Midbrain (tissue), 1 donor: ENCODE data around the gene CTSD.
A peak's percentile ranks its signal among the peaks of the same experiment; 100 is the strongest.

ENCODE experiments used
- DNase-seq: peaks from one replicate; lab custom pipeline; 2025; lab: John Stamatoyannopoulos, UW

CTSD gene

DNA sequence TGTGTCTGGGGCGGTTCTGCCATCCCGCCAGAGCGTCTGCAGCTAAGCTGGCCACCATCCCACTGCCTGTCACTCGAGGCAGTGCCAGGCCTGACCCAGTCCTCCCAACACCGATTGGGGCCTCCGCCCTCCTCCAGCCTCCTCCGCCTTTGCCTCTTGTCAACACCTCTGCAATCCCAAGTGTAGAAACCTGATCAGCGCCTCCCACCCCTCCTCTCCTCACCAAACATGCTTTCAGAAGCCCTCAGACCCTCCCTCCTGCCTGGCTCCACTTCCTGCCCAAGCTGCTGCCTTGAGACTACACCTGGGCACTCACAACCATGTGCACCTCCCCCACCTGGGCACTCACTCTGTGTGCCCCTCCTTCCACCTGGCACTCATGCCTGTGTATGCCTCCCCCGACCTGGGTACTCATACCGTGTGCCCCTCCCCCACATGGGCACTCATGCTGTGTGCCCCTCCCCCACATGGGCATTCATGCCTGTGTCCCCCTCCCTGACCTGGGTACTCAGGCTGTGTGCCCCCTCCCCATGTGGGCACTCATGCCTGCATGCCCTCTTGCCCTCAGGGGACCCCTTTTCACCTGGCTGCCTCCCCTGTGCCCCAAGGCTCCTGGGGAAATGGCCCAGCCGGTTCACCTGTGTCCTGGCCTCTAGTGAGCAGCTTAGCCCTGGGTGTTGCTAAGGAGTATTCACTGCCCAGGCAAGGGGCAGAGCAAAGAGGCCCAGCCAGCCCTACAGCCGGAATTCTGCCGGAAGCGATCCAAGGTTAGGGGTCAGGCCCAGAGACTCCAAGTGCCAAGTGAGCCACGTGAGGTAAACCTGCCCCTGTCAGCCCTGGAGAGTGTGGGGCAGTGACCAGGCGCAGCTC, 7.8 kb downstream of the CTSD start:
- no peak for DNase-seq

DNA sequence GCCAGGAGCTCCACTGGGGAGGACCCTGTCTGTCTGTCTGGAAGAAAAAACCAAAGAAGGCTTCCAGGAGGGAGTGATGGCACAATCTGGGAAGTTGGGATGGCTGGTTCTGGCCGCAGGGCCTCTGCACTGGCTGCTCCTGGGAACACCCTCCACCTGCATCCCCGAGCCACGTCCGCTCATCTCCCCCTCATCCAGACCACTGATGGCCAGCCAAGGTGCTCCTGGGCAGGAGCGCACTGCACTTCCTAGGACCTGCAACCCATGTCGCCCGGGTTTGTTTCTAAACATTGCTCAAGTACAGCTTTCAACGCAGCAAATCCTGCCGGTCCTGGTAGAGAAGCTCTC, 8.4 kb downstream of the CTSD start:
- no peak for DNase-seq

DNA sequence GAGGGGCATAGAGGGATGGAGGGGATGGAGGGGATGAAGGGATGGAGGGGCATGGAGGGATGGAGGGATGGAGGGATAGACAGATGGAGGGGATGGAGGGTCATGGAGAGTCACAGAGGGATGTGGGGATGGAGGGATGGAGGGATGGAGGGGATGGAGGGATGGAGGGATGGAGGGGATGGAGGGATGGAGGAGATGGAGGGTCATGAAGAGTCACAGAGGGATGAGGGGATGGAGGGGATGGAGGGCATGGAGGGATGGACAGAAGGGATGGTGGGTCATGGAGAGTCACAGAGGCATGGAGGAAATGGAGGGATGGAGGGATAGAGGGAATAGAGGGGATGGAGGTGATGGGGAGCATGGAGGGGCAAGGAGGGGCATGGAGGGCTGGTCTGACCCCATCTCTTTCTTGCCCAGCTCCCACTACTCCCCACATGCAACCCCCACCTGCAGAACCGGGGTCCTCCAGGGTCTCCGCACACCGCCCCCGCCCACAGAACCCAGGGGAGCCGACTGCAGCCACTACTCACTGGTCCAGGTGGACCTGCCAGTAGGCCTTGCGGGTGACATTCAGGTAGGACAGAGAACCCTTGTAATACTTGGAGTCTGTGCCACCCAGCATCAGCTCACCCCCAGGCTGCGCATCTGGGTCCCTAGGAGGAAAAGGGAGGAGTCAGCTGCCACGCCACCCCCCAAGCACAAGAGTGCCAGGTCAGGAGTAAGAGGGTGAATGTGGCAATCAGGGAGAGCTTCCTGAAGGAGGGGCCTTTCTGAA, 9.2 kb downstream of the CTSD start:
- no peak for DNase-seq

DNA sequence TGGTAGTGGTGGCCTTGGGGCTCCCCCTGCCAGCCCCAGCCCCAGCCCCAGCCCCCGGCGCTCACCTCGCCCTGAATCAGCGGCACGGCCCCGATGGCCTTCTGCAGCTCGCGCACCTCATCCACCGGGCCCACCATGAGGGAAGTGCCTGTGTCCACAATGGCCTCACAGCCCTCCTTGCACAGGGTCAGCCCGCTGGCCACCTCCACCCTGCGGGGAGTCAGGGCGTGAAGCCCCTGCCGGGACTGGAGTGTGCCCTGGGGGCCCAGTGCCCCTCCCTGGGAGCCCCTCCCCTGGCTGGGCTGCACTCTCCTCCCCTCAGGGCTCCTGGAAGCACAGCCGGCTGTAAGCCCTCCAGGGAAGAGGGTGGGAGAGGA, 9.8 kb downstream of the CTSD start:
- DNase-seq, result no peak

DNA sequence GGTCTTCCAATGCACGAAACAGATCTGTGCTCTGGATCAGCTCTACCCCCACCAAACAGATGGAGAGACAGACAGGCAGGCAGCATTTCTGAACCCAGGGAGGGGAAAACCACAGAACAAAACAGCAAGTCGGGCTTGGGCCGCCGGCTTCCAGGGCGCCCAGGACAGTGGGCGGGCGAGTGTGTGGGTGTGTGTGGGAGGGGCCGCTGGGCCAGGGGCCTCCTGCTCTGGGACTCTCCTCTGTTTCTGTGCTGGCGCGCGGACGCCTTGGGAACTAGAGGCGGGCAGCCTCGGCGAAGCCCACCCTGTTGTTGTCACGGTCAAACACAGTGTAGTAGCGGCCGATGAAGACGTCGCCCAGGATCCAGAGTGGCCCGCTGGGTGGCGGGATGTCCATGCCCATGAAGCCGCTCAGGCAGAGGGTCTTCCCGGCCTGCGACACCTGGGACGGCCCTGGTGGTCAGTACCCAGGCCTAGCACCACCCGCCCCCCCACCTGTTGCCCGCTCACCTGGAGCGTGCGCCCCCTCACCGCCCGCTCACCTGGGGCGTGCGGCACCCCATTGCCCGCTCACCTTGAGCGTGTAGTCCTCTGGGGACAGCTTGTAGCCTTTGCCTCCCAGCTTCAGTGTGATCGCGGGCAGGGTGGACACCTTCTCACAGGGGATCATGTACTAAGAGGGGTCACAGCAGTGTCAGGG, 10.3 kb downstream of the CTSD start:
- DNase-seq, result no peak

DNA sequence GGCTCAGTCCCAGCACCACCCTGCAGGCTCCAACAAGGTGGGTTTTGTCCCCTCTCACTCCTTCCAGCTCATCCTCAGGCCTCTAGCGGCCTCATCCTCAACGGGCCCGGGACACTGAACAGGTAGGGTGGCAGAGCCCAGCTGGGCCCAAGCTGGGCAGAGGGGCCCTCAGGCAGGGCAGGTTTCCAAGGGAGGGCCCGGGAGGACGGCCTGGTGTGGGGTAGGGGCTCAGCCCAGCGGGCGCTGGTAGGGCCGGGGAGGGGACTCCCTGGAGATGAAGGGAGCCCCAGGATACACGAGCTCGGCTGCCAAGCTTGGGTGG, 10.9 kb downstream of the CTSD start:
- no peak for DNase-seq

DNA sequence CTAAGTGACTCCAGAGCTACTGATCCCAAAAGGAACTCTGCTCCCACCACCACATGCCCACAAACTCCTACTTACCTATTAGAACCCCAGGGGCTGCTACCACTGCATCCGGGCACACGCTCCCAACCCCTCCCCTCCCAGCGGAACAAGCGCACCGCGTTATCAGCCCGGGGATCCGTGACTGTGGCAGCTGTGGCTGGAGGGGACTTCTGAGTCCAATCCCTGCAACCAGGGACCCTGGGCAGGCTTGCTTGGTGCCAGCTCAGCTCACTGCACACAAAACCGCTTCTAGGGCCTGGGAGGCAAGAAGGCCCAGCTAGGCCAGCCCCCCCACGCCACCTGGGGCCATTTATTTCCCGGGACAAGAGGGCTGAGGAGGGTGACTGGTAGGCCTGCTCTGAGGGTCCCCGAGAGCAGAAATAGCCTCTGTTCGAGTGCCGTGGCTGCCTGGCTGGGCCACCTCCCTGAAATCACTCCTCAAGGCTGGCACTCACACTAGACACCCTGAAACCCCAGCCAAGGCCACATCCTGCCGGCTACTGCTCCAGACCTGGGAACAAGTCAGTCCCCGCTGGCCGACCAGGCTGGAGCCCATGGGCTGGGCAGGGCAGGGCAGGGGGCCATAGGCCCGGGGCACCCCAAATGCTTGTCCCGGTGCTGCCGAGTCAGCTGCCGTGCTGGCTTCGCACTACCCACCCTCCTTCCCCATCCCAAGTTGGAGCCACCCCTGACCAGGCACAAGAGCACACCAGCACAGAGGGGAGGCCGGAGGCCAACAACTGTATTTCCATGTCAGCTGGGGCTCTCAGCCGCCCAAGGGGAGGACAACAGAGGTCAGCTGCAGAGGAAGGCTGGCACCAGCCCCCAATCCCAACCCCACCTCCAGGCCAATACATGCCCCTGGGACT, 11.5 kb downstream of the CTSD start:
- DNase-seq, result no peak

DNA sequence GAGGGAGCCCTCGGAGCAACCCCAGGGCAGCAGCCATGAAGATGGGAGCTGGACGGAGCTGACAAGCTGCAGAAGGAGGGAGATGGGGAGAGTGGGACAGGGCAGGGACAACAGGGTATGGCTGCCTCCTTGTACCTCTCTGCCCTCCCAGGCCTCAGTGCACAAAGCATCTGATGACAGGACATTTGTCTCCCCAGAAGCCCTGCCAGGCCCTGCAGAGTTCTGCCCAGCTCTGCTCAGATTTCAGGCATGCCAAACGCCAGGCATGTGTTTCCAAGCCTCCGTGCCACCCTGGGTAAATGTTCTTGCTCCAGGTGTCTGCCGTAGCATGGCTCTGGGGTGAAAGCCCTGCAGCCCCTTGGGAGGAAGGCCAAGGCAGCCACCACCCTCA, 12.2 kb downstream of the CTSD start:
- no peak for DNase-seq

DNA sequence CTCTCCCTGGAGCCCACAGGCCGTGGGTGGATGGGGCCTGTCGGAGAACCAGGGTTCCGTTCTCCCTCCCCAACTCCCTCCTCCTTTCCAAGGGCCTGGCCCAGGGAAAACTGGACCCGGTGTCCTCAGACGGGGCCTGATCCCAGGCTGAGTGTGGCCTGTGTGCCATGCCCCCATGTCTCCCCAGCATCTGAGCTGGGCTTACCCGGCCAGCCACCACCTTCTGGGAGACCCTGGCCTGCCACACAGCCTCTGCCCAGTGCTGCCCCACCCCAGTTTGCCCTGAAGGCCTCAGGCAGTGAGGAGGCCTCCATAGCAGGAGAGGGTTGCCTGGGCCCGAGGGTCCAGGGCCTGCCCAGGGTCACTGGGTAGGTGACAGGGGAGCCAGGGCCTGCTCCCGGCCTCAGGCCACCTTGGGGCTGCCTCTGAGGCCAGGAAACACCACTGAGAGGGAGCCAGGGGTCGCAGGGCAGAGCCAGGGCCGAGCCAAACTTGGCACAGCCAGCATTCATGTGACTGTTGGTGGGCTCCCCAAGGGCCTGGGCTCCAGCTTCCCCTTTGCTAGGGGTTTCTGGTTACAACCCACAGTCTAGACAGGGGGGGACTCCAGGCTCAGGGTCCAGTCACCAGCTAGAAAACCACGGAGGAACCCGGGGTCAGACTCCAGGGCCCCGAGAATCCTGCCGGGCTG, 12.7 kb downstream of the CTSD start:
- no peak for DNase-seq

DNA sequence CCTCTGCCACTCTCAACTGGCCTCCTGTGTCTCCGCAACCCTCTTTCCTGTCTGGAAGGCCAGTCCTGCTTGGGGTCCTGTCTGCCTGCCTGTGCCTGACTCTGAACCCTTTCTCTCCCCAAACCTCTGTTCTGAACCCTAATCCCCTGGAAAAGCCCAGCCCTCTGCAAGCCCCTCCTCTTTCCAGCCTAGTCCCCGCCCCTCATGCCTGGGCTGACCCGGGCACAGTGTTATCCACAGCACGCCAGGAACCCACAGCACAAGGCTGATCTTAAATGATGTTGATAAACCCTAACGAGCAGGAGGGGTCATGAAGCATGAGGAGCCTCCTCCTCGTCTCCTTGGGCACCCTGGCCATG, 13.3 kb downstream of the CTSD start, which contains the start of gene IFITM10:
TSS of gene IFITM10 (minus strand) at position 115 of the 359 bp plus-strand sequence. CDS start 153 bp downstream, outside the sequence.
- no peak for DNase-seq

DNA sequence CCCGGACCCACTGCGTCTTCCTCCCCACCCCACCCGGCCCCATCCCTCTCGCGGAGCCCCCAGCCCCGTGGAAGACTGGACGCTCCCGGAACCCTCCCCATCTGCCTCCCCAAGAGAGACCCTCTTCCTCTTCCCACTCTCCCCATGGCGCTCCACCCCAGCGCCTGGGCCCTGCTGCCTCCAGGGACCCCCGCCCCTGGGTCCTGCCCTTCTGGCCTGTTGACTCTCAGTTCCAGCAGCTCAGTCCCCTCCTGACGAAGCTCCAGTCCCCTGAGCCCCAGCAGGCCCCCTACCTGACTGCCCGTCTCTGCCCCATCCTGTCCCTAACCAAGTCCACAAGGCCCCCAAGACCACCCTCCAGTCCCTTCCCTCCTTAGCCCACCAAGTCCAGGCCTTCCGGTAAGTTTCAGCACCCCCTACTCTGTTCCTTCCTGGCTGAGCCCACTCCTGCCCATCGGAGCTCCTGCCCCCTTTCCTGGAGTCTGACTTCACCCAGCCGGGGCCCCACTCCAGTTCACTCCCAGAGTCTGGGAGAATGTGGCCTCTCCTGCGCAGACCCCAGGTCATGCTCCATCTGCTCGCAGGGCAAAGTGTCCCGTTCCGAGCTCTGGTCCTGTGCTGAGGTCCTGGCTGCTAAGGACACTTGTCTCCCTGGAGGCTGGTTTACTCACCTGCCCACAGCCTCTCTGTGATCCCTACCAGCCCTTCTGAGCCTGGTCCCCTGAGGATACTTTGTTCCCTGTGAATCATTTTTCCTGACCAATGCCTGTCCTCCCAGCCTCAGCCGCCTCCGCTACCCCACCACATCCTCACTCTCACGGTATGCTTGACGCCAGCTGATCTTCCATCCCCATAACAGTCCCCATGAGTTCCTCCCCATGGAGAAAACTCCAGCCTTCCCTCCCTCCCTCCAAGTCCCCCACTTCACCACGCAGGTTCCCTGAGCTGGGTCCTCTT, 14.1 kb downstream of the CTSD start:
- no peak for DNase-seq

DNA sequence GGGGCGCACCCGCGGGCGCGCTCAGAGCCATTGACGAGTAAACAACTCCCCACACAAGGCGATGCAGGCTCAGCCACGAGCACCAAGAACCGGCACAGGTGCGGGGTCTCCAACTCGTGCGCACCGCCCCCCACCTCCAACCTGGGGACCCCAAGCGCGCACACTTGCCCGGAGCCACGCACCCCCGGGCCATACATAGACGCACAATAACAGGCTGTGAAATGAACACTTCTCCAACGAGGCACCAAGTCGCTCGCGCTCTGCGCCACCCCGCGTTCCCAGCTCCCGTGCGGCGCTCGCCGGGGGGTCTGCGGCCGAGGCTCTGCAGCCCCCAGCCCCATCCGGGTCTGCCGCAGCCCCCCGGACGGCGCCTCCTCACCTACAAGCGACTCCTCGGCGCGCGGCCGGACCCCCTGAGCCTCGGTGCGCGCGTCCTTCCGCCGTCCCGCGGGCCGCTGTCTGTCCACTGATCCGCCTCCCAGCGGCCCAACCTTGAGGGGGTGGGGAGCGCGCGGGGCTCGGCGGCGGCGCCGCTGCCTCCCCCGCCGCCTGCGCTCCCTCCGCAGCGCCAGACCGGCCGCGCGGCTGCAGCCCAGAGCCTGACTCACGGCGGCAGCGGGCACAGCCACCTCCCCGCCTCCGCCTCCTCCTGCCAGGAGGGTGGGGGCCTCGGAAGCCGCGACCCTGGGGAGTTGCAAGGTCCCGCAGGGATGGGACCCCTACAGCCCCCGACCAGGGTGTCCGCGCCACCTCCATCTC, 14.9 kb downstream of the CTSD start:
- DNase-seq, result no peak

DNA sequence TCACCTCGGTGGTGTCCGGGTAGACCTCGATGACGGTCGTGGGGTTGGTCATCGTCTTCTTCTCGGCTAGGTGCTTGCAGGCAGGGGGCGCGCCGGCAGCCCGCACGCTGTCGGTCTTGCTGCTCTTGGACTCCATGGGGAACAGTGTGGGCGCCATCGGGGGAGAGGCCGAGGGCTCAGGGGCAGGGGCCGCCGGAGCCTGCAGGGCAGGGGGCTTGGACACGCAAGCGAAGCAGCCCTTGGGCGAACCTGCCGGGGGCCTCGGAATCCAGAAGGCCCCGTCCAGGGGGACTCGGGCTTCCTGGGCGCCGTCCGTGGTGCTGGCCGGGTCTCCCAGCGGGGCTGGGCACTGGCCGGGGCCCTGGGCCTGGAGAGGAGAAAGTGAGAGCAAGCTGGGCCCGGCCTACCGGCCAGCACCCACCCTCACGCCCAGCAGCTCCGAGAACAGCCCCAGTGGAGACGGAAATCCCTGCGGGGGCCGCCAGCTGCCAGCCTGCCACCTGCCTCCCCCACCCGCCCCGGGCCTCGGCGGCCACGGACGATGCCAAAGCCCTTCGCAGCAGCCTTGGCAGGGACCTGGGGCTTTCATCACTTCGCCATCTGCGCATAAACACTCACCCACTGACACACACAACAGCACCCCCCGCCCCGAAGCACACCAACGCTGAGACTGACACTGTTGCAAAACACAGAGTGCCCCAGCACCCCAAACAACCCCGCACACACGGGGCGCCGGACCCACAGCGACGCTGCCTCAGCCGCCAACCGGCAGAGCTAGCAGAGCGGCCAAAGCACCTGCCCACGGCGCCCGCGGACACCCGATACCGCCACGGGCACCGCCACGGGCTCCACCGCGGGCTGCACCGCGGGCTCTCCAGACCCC, 15.7 kb downstream of the CTSD start:
- DNase-seq, result peak; percentile 16

DNA sequence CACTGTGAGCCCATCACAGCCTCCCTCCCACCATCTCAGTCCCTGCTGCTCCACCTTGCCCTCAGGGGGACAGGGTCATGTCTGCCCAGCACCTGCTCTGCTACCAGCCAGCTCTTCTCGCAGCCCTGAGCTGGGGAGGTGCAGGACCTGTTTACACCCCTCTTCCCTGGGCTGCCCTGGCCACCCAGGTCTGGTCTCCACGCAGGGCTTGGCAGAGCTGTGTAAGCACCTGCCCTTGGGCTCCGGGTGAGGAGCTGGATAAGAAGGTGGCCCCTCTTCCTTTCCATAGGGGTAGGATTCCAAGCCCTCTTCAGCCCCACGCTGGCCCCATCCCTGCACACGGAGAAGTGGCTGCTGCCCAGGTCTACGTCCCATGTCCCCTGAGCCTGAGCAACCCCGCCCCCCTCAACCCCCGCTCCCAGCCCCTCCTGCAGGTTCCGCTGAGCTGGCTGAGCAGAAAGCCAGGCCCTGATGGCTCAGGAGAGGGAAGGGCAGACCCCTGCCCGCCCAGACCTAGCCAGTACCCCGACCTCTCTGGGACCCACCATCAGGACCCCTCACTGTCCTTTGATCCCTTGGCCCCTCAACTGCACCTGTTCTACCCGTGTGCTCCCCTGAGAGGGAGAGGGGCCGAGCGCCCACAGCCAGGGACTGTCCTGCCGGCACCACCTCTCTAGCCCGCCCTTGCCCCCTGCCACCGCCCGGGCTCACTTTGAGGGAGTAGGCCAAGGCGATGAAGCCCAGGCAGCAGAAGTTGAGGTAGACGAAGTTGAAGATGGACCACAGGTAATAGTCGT, 16.6 kb downstream of the CTSD start:
- DNase-seq, result no peak

DNA sequence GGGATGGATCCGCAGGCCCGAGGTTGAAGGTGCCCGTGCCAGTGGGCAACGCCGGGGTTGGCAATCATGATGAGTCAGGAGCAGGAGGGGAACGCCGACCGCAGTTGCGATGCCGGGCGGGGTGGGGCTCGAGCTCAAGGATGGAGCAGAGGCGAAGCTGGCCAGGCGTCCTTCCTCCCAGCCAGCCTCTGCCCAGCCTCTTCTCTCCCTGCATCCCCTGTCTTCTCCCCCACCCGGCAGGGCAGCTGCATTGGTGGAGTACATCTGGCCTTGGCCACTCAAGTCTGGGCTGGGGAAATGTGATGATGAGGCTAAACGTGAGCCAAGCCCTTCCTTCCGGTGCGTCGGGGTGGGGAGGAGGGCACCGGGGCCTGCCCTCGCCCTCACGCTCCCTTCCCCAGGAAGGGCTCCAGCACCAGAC, 17.2 kb downstream of the CTSD start:
- no peak for DNase-seq

DNA sequence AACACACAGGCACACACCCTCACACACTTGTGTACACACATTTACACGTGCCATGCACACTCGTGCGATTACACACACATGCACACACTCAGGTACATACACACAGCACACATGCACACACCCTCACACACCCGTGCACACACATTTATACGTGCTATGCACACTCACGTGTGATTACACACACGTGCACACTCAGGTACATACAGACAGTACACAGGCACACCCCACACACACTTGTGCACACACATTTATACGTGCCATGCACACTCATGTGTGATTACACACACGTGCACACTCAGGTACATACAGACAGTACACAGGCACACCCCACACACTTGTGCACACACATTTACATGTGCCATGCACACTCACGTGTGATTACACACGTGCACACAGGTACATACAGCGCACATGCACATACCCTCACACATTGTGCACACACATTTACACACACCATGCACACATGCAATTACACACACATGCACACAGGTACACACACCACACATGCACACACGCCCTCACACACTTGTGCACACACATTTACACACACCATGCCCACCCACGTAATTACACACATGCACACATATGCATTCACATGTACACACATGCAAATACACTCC, 17.9 kb downstream of the CTSD start:
- DNase-seq, result no peak
